ENCODE results near the gene DHPS. TPM values are rescaled to one million over a fixed set of nuclear protein-coding genes. Genes with fewer than 3 reads are reported as not detected.
"Not testable (repeated sequence)": the region's sequence is repeated elsewhere in the genome, so short reads cannot be mapped to it uniquely, and the experiment has no call there.

Gene DHPS
- total RNA-seq, 1 experiment from 2014 or later, result 70.6 TPM

- in situ Hi-C loops (cut with HindIII; ENCODE audit: low sequenced_read_pairs), result no loop called here
- DNase-seq (ENCODE audit: low spot score), result no peak
Measured at GRCh38 chr19:12656899-12657571, 24.6 kb downstream of the DHPS start.

- in situ Hi-C loops (cut with HindIII; ENCODE audit: low sequenced_read_pairs), result no loop called here
- DNase-seq (ENCODE audit: low spot score), result no peak
Measured at GRCh38 chr19:12655546-12655945, 26.1 kb downstream of the DHPS start.

GRCh38 chr19:12652219-12652618 lies 29.5 kb downstream of the DHPS start:
- no peak for DNase-seq (ENCODE audit: low spot score)
- in situ Hi-C loops (cut with HindIII; ENCODE audit: low sequenced_read_pairs), result no loop called here

GRCh38 chr19:12649941-12650340 lies 31.7 kb downstream of the DHPS start:
- DNase-seq (ENCODE audit: low spot score), result no peak
- in situ Hi-C loops (cut with HindIII; ENCODE audit: low sequenced_read_pairs), result no loop called here

GRCh38 chr19:12648088-12648487 lies 33.6 kb downstream of the DHPS start:
- in situ Hi-C loops (cut with HindIII; ENCODE audit: low sequenced_read_pairs), result no loop called here
- no peak for DNase-seq (ENCODE audit: low spot score)

- in situ Hi-C loops (cut with HindIII; ENCODE audit: low sequenced_read_pairs), result no loop called here
Measured at GRCh38 chr19:12647490-12648071, 34.1 kb downstream of the DHPS start.

GRCh38 chr19:12647047-12647446 lies 34.6 kb downstream of the DHPS start:
- no peak for DNase-seq (ENCODE audit: low spot score)
- in situ Hi-C loops (cut with HindIII; ENCODE audit: low sequenced_read_pairs), result no loop called here

More at GRCh38 chr19:12647490-12648071, 34.1 kb downstream of the DHPS start:
- peak; percentile 27 for DNase-seq (ENCODE audit: low spot score)

- in situ Hi-C loops (cut with HindIII; ENCODE audit: low sequenced_read_pairs), result no loop called here
- no peak for DNase-seq (ENCODE audit: low spot score)
Measured at GRCh38 chr19:12646551-12646950, 35.1 kb downstream of the DHPS start.

- DNase-seq (ENCODE audit: low spot score); in situ Hi-C loops (cut with HindIII; ENCODE audit: low sequenced_read_pairs): not testable (repeated sequence)
Measured at GRCh38 chr19:12643716-12644115, 38.0 kb downstream of the DHPS start.

GRCh38 chr19:12642506-12642905 lies 39.2 kb downstream of the DHPS start:
- DNase-seq (ENCODE audit: low spot score), result no peak
- in situ Hi-C loops (cut with HindIII; ENCODE audit: low sequenced_read_pairs), result no loop called here

- no peak for DNase-seq (ENCODE audit: low spot score)
- in situ Hi-C loops (cut with HindIII; ENCODE audit: low sequenced_read_pairs), result no loop called here
Measured at GRCh38 chr19:12641456-12641855, 40.2 kb downstream of the DHPS start.

GRCh38 chr19:12639901-12640613 lies 41.6 kb downstream of the DHPS start:
- in situ Hi-C loops (cut with HindIII; ENCODE audit: low sequenced_read_pairs), result no loop called here

GRCh38 chr19:12638611-12639182 lies 43.0 kb downstream of the DHPS start:
- DNase-seq (ENCODE audit: low spot score), result no peak
- in situ Hi-C loops (cut with HindIII; ENCODE audit: low sequenced_read_pairs), result no loop called here

More at GRCh38 chr19:12639901-12640613, 41.6 kb downstream of the DHPS start:
- DNase-seq (ENCODE audit: low spot score), result peak; percentile 84

- in situ Hi-C loops (cut with HindIII; ENCODE audit: low sequenced_read_pairs), result no loop called here
- DNase-seq (ENCODE audit: low spot score), result no peak
Measured at GRCh38 chr19:12636631-12637030, 45.0 kb downstream of the DHPS start.

- in situ Hi-C loops (cut with HindIII; ENCODE audit: low sequenced_read_pairs), result no loop called here
- no peak for DNase-seq (ENCODE audit: low spot score)
Measured at GRCh38 chr19:12629215-12629614, 52.5 kb downstream of the DHPS start.

GRCh38 chr19:12628040-12629022 lies 53.3 kb downstream of the DHPS start:
- no peak for DNase-seq (ENCODE audit: low spot score)
- in situ Hi-C loops (cut with HindIII; ENCODE audit: low sequenced_read_pairs), result no loop called here

- in situ Hi-C loops (cut with HindIII; ENCODE audit: low sequenced_read_pairs), result no loop called here
- no peak for DNase-seq (ENCODE audit: low spot score)
Measured at GRCh38 chr19:12626958-12627357, 54.7 kb downstream of the DHPS start.
